Hematopoietic multipotent progenitor cell treated with erythropoietin and hydrocortisone succinate and interleukin-3 and kit ligand, for 6 days (in vitro differentiated cells): ENCODE measurements around the gene RAP1GAP2.

ENCODE experiments used
- DNase-seq: peaks from one replicate; pipeline ENCODE4 v3.0.0-alpha.2; 2015

Gene RAP1GAP2

DNA sequence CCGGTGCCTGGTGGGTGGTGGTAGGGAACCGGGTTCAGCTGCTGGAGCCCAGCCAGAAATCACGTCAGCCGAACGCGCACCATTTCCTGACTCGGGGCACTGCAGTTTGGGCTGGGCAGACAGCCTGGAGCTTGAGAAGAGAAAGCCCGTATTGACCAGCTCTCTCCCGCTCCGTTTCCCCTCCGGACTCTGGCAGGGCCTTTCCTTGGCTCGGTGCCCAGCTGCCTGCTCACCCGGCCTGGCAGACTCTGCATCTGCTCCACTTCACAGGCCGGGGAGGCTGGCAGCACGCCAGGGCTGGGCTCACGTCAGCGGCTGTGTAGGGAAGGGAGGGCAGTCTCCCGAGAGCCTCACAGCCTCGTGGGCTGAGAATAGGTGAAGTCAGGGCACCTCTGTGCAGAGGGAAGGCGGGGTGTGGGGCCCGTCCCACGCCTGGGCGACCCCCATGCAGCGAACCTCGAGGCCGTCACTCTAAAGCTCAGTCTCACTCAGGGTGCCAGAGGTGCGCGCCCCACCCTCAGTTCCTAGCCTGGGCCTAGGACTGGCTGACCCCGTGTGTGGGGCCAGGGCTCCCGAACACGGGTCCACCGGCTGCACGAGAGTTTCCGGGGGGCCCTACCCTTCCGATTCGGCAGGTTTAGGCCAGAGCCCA lies 208.0 kb downstream of the RAP1GAP2 start:
- peak; percentile 91 for DNase-seq

- DNase-seq, result no peak
Measured at GRCh38 chr17:3004925-3005324, 208.7 kb downstream of the RAP1GAP2 start.

DNA sequence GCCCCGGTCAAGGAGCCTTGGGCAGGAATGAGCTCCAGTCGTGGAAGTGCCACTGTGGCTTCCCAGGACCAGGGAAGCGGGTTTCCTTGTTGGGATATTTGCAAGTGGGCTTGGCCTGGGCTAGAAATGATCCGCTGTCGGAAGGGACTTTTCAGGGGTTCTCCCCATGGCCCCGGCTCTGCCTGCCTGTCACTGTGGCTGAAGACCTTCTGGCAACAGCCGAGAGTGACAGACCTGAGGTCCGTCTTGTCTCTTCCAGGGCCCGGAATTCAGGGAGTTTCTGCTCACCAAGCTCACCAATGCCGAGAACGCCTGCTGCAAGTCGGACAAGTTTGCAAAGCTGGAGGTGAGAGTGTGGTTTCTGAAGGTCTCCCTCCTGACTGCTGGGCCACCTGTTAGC lies 209.5 kb downstream of the RAP1GAP2 start:
- DNase-seq, result no peak

GRCh38 chr17:3006801-3007200 lies 210.6 kb downstream of the RAP1GAP2 start:
- no peak for DNase-seq

GRCh38 chr17:3007651-3008121 lies 211.4 kb downstream of the RAP1GAP2 start:
- no peak for DNase-seq

- DNase-seq, result no peak
Measured at GRCh38 chr17:3008336-3009288, 212.4 kb downstream of the RAP1GAP2 start.

DNA sequence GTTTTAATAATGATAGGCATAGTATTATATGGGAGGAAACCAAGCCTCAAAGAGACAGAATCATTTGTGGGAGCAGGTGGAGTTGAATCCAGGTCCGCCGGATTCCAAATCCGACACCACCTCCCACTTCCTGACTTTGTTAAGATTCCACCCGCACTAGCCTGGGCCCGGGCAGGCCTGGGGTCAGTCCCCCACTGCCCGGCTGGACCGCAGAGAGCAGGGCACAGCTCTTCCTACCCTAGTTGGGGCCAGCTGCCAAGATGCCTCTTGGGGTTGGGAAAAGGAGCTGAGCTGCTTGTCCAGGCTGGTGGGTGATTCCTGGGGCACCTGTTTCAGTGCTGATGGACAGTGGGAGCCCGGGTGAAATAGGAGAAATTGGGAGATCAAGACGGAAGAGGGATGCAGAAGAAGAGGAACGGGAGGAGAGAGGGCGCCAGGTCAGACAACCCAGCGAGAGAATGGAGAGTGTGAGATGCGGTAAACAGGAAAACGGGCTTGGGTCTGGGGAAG lies 213.2 kb downstream of the RAP1GAP2 start:
- no peak for DNase-seq

- no peak for DNase-seq
Measured at GRCh38 chr17:3011891-3012290, 215.7 kb downstream of the RAP1GAP2 start.

DNA sequence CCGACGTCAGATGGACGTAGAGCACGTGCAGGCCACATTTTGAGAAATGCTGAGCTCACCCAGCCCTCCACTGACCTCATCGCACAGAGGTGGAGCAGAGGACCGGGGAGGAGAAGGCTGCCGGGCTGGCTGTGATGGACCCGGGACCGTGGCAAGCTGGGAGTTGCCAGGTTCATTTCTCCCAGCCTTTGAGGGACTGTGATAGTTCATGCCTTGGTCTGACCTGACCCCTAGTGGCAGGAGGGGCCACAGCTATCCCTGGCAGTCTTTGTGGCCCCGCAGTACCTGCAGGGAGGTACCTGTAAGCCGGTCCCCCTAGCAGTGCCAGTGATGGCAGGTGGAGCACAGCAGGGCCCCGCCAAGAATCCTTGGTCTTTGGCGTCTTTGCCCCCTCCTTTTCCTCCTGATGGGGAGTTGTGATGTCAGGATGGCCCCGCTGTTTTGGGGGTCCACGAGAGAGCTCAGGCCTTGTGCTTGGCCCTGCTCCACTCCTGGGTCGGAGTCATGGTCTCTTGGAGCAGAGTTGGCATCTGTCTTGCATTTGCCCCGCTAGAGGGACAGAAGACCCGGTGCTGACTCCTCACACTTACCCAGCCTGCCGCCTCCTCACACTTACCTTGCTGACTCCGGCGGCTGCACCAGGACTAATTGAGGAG lies 216.8 kb downstream of the RAP1GAP2 start:
- DNase-seq, result peak; percentile 80

GRCh38 chr17:3015890-3016289 lies 219.7 kb downstream of the RAP1GAP2 start:
- no peak for DNase-seq

GRCh38 chr17:3017936-3018335 lies 221.7 kb downstream of the RAP1GAP2 start:
- no peak for DNase-seq

- DNase-seq, result no peak
Measured at GRCh38 chr17:3019761-3020160, 223.5 kb downstream of the RAP1GAP2 start.

DNA sequence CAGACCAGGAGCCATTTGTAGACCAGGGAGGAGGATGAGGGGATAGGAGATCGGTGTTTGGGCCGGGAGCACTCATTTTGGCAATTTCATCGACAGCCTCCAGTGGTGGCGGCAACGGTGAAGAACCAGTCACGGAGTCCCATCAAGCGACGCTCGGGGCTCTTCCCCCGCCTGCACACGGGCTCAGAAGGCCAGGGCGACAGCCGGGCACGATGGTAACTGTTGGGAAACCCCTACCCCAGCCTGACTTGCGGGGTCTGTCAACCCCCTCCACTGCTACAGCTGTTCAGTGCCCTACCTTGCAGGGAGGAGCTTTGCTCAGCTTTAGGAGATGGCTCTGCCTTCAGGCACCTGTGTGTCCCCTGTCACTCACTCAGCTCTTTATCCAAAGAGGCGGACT lies 224.1 kb downstream of the RAP1GAP2 start:
- no peak for DNase-seq

GRCh38 chr17:3022197-3022596 lies 226.0 kb downstream of the RAP1GAP2 start:
- DNase-seq, result no peak

DNA sequence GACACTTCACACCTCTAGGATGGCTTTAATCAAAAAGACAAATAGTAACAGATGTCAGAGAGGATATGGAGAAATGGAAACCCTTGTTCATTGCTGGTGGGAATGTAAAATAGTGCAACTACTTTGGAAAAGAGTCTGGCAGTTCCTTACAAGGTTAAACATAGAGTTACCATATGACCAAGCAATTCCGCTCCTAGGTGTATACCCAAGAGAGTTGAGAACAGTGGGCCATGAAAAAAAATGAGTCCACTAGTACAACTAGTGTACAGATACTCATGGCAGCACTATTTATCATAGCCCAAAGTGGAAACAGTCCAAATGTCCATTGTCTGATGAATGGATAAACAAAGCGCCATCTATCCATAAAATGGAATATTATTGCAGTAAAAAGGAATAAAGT lies 228.1 kb downstream of the RAP1GAP2 start:
- no peak for DNase-seq

DNA sequence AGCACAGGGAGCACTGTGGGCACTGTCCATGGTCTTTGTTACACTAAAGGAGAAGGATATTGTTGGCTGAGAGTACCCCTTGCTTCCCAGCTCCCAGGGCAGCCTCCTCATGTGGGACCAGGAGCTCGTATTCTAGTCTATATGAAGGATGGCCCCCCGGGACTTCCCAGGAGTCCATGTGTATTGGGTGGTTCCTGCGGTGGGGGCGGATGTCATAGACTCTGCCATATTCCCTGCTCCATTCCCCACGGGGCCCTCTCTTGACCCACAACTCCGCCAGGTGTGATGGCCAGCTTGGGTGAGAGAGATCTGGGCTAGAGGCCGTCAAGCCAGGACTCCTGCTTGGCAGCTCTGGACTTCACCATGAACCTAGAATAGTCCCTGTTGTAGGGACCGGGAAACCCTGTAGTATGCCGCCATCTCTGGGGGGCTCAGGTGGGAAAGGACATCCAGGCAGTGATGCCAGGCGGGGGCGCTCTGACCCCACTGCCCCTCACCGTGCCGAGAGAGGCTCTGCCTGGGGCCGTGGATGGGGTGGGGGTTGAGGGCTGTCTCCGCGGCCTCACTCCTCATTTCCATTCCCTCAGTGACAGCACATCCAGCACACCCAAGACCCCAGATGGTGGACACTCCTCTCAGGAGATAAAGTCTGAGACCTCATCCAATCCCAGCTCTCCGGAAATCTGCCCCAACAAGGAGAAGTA lies 229.3 kb downstream of the RAP1GAP2 start:
- DNase-seq, result no peak

DNA sequence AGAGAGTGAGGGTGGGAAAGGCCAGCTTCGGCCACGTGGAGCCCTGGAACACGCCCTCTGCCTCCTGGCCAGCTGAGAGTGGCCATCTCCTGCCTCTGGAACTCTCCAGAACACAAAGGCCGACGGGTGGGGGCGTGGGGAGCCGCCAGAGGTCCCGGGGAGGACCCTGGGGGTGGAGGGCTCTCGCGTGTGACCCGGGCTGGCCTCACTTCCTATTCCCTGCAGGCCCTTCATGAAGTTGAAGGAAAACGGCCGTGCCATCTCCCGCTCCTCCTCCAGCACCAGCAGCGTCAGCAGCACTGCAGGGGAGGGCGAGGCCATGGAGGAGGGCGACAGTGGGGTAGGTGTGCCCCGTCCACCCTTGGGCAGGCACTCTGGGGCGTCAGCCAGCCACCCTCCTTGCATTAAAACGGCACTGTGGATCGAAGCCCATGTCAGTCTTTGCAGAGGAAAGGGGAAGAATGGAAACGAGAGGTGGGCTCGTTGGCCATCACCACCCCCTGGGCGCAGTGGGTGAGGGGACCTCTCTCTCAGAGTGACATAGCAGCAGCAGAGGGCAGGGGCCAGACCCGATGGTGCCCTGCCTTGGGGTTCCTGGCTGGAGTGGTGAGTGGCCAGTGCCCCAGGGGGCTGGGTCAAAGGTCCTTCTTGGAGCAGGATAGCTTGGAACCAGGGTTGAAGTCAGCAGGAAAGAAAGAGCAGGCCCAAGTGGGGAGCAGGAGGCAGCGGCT lies 230.1 kb downstream of the RAP1GAP2 start:
- no peak for DNase-seq

GRCh38 chr17:3026856-3027751 lies 230.9 kb downstream of the RAP1GAP2 start:
- no peak for DNase-seq

DNA sequence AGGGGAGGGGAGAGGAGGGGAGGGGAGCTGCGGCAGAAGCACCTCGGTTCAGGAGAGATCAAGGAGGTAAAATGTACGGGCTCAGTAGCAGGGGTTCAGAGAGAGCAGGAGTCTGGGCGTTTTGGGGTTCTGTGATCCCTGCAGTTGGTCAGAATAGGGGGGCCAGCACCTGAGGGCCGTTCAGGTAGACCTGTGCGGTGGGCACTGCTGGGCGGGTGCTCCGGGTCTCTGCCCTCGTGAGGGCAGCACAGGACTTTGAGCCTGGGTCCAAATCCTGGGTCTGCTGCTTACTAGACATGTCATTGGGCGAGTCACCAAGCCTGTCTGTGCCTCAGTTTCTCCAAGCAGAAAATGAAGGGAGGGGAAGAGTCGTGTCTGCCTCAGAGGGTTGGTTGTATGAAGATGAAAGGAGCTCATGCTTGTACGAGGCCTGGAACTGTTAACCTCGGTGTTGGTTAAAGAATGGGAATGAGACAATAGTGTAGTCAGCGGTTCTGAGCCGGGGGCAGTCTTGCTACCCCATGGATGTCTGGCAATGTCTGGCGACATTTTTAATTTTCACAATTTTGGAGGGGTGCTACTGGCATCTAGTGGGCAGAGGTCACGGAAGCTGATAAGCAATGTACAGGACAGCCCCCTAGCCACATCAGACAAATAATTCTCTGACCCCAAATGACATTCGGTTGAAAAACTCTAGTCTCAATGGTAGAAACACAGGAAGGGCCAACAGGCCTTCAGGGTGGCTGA lies 231.7 kb downstream of the RAP1GAP2 start:
- no peak for DNase-seq
